Stimulated activated CD8-positive, alpha-beta memory T cell treated with anti-CD3 and anti-CD28 coated beads, Interleukin-12 subunit alpha, Interleukin-12 subunit beta, amount 100 ng/mL, for 24 hours (primary cell): ENCODE measurements around the gene CACNA1C.
"Not testable (repeated sequence)": the region's sequence is repeated elsewhere in the genome, so short reads cannot be mapped to it uniquely, and the experiment has no call there.

ENCODE experiments used
- DNase-seq: peaks from one replicate; pipeline ENCODE4 v3.0.0-alpha.2; 2020; ENCODE audit errors: extremely low read depth

Gene CACNA1C

DNA sequence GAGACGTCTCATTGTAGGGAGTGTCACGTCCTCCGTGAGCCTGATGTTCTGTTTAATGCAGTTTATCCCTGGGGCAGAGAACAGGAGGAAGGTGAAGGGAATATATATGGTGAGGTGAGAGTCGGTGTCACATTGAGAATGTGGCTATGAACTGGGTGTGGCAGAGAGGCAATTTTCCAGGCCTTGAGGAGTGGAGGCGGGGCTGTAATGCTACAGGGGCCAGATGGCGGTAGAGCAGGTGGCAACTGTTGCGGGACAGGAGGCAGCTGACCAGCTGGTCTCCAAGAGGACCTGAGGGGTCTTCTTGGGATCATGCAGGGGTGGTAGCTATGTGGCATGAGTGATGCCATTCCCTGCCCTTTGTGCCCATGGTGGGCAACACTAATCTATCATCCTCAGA is 59.6 kb downstream of the CACNA1C start:
- no peak for DNase-seq

DNA sequence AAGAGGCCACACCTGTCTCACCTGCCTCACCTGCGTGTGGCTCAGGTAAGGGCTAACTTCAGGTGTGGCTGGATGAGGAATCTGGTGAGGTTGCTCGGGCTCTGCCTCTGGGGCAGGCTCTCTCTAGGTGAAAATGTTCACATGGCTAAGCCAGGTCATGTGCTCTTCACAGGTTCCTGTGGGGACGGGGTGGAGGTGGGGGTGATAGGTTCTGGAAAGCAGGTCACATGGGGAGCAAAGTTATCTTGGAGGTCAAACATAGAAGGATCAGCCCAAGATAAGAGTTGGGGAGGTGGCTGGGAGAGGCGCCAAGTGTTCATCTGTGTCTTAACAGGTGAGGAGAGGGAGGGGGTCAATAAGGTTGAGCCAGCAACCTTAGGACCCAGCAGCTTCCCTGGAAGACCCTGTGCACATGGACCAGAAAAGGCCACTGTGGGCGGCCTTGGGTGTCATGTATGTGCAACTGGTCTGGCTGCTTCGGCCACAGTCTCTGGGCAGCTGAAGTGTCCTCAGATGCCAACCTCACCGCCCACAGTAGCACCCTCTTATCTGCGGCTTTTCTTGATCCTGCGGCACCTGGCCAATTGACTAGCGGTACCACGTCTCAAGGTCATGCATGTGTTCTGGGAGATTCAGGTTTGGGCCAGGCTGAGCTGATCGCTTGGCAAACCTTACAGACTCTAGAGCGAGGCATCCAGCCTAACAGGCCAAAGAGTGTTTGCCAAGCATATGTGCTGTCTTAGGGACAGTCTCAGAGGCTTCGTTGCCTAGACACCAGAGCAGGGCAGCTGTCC is 60.5 kb downstream of the CACNA1C start:
- DNase-seq: no peak

DNA sequence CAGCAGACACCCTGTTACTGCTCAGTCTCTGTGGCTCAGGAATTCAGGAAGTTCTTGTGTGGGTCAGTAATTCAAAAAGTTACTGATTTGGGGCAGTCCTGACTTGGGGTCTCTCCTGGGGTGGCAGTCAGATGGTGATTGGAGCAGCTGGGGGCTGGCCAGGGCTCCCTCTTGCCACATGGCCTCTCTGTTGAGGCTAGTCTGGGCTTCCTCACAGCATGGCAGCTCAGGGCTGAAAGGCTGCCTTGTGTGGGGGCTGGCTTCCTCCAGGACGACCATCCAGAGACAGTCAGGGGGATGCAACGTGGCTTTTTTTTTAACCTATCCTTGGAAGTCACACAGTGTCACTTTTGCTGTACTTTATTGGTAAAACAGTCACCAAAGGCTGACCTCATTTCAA is 61.3 kb downstream of the CACNA1C start:
- DNase-seq: no peak

DNA sequence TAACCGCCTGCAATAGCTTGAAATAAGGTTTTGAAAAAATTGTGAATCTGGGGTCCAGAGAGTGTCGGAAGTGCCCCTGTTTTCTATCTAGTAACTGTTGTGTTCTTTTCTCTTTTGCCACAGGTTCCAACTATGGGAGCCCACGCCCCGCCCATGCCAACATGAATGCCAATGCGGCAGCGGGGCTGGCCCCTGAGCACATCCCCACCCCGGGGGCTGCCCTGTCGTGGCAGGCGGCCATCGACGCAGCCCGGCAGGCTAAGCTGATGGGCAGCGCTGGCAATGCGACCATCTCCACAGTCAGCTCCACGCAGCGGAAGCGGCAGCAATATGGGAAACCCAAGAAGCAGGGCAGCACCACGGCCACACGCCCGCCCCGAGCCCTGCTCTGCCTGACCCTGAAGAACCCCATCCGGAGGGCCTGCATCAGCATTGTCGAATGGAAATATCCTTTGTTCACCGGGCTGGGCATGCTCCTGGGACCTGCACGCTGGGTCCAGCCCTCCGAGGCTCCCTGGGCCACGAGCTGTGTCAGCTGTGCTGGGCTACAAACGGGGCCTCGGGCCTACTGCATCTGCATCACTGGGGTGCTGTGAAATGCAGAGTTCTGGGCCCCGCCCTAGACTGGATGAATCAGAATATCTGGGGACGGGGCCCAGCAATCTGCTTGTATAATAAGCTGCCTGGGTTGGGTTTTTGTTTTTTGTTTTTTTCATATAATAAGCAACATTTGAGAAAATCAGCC is 62.5 kb downstream of the CACNA1C start:
- DNase-seq: no peak

DNA sequence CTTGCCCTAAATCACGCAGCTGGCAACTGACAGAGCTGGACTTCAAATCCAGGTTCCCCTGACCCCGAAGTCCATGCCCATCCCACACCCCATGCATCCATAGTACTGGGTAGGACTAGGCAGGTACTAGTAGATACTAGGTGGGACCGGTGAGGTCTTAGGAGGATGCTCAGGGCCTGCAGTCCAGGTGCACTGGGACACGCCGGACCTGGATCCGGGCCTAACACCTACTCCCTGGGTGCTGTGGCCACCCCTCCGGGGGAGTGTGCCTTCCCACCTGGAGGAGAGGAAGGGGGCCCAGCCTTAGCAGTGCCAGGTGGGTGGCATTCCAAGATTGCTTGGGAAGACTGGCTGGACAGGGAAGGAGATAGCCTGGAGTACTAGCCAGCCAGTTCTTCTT is 64.8 kb downstream of the CACNA1C start:
- no peak for DNase-seq

DNA sequence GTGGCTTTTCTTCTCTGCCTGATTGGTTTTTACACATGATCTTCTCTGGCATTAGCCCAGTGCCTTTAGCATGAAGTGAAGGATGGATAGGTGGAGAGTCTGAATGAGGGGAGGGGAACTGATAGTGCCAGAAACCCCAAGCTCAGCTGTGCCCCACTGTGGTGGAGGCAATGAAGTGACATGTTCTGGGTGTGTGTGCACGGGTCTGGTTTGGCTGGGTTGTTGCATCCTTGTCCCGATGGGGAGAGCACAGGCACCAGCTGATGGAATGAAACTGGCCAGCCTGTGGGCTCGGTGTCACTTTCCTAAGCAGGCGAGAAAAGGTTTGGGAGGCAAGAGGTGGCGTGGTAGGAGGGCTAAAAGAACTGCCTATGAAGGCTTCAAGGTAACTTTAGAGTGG is 65.3 kb downstream of the CACNA1C start:
- no peak for DNase-seq

DNA sequence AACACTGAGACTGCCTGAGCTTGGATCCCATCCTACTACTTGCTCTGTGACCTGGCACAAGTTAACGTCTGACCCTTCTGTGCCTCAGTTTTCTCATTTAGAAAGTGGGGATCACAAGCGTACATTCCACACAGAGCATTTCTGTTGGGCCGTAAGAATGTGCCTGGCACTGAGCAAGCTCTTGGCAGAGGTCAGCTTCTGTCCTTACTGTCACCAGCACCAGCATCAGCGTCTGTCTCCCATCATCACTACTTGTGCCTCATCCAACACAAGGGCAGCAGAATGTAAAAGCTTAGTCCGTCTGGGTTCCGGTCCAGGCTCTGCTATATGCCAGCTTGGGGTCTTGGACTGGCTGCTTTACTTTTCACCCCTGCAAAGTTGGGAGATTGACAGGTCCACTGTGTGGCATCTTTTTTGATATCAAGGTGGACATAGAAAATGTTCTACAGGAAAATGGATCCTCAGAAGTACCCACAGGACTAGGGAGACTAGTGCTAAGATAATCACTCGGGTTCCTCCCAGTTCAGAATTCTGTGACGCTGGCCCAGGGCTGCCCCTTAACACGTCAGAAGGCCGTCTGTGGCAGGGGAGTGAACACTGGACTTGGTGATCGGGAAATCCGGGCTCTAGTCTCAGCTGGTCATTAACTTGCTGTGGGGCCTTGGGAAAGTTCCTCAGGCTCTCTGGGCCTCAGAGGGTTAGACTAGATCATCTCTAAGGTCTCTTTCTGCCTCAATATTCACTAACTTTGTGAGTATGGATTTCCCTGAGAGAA is 65.9 kb downstream of the CACNA1C start:
- no peak for DNase-seq

DNA sequence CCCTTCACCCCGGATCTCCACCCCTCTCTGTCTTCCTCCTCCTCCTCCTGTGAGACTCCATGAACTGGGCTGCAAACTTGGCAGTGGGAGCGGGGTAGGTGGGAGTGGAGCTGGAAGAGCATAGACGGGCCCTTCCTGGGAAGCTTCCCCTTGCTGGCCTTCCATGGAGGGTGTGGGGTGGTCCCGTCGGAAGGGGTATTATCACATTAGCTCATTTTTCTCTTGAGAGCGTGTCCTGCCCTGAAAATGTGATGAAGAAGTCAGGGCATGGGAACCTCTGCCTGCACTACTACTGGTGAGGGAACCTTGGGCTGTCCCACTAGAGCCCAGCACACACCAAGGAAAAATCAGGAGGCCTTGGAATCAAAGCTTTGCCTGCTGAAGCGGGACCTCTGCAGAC is 66.5 kb downstream of the CACNA1C start:
- DNase-seq: no peak

DNA sequence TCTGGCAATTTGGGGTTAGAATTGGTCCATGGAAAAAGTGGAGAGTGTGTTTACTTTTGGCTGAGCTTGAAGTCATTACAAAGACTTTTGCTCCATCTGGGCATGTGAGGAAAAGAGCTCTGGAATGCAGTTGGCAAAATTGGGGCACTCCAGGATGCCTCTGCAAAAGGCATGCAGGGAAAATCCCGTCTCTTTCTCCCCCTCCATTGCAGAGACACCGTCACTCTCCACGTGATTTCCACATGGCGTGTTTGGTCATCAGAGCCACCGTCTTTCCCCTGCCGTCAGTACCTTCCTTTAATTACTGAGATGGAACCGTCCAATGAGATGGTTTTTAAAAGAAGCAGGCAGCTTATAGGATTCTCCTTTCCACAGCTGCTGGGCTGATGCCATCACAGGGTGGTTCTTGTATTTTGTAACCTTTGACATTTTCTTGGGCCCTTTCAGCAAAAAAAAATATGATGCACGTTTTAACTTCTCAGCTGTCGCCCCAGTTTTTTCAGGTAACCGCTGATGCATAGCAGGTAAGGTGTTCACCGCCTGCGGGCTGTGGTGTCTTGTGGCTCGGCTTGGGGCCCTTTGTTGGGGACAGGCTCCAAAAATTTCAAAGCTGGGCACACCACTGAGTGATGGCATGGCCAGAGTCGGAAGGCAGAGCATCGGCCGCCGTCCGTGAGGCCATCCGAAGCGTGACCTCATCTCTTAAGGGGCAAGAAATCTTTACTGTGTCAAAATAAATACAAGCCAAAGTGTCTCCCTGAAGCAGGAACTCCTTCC is 68.4 kb downstream of the CACNA1C start:
- no peak for DNase-seq

DNA sequence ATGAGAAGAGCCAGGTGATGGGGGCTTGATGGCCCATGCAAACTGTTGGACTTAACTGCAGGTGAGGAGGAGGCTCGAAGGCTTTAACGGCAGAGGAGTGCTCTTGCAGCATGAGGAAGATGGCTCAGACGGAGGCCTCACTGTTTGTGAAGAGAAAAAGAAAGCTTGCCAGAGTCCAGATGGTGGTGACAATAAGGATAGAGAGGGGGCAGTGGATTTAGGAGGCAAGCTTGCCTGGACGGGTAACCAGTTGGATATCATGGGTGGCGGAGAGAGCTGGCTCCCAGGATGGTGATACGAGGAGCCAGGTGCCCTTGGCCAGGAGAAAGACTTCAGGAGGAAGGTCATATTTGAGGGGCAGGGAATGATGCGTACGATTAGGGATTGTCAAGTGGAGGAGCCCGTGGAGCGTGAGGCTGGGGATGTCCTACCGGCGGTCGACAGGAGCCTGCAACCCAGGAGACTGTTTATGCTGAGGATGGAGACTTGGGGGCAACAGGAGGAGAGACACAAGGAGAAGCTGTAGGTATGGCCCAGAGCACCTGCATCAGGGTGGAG is 71.8 kb downstream of the CACNA1C start:
- DNase-seq: no peak

DNA sequence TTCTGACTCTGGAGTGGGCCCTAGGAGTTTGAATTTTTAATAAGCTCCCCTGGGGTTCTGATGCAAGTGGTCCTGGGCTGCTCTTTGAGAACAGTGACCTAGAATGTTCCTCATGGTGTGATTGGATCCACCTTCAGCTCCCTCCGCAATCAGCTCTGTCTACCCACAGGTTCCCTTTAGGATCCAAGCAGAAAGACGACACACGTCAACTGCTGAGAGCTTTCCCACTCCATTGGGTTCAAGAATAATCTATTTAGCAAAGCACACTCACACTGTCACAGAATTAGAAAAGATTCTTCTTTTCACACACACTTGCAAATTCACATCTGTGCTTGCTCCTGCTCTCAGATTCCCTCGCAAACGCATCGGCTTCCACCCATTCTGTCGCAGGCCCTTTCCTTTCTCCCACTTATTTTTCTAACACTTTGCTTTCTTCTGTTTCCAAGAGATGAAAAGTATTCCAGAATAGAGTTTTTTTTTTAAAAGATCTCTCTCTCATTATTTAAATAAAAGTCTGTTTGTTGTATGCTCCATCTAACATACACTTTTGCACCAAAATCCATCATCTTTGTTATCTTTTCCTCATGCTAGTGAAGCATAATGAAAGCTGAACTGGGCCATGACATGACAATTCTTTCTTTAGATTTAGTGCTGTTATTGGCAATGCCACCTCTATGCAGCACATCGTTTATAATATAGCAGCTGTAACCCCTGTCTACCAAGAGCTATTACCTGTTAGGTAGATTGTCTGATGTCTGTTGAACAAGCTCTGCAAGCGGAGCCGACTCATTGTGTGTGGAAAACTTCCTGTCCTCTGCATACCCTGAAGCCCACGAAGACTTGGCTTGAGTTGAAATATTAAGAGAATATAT is 73.1 kb downstream of the CACNA1C start:
- no peak for DNase-seq

DNA sequence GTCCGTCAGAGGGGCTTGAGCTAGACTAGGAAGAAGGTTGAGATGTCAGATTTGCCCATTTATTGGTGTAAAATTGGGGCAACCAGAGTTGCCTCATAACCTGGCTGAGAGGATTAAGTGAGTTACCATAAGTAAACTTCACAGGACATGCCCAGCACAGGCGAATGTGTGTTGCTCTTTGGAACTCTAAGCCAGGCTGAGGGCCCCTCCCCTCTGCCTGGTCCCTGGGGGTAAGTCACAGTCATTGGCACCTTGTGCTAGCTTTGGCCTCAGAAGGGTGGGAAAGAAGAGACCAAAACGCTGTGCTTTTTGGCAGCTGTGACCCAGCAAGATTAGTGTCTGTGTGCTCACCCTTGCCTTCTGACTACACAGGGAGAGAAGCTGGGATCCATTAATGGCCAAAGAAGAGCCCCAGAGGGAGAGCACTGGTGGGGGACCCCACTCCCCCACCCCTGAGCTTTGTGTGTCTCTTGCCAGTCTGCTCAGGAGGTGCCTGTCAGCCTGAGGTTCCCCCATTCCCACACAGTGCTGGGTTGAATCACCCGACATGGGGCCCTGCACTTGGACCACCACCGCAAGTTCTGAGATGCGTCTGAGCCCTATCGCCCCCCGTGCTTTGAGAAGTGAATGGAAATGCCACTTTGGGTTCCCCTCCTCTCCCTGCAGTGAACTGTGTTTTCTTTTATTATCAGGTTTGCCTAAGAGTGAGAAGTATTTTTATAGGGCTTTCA is 74.1 kb downstream of the CACNA1C start:
- no peak for DNase-seq

DNA sequence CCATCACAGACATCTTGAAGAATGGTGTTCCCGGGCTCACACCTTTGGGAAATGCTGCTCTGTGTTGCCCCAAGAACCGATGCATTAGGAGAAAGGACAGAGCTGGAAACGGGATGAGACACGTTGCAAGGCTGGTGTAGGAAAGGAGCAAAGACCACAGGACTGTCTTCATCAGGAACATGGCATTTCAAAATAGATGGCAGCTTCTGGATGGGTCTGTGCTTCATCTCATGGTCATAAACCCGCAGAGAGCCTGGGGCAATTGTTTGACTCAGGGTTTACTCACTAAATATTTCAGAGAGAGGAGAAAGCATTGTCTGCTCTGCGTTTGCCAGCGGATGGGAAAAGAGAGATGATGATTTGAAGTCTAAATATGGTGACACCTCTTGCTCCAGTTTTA is 76.3 kb downstream of the CACNA1C start:
- no peak for DNase-seq

DNA sequence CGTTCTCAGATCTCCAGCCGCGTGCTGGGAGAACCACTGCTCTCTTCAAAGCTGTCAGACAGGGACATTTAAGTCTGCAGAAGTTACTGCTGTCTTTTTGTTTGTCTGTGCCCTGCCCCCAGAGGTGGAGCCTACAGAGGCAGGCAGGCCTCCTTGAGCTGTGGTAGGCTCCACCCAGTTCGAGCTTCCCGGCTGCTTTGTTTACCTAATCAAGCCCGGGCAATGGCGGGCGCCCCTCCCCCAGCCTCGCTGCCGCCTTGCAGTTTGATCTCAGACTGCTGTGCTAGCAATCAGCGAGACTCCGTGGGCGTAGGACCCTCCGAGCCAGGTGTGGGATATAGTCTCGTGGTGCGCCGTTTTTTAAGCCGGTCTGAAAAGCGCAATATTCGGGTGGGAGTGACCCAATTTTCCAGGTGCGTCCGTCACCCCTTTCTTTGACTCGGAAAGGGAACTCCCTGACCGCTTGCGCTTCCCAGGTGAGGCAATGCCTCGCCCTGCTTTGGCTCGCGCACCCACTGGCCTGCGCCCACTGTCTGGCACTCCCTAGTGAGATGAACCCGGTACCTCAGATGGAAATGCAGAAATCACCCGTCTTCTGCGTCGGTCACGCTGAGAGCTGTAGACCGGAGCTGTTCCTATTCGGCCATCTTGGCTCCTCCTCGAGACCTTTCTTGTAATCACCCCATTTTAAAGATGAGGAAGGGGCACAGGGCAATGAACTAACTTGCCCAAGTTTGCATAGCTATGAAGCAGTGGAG is 83.1 kb downstream of the CACNA1C start:
- not testable (repeated sequence) for DNase-seq

DNA sequence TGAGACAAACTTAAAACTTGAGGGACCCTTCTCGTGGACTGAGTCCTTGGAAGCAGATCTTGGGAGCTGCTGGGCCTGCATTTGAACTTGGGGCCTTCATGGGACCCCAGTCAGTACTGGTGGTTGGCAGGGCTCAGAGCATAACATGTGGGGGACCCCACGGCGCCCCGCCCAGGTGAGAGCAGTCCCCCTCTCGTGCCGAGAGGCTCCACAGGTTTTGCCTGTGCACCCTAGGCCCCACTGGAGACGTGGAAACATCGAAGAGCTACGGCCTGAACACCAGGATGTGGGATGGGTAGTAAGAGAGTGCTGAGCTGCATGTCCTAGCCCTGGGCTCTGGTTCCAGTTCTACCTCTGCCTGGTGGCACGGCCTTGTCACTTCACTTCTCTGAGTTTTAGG is 84.1 kb downstream of the CACNA1C start:
- no peak for DNase-seq

DNA sequence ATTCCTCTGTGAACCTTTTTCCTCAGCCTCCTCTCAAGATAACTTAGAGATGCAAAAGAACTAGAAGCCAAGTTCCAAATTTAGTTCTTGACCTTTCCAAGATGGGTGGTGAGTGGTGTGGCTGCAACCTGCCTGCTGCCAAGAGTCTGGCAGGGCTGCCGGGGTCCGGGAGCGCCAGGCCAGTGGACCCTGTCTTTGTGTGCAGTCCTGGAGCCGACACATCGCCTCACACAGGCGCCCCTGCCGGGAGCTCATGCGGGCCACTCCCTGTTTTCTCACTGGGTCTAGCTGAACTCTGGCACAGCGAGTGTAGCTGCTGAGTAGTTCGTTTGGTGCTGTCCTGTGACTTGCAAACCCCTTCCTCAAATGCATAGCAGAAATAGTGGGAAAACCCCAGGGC is 84.9 kb downstream of the CACNA1C start:
- DNase-seq: no peak

DNA sequence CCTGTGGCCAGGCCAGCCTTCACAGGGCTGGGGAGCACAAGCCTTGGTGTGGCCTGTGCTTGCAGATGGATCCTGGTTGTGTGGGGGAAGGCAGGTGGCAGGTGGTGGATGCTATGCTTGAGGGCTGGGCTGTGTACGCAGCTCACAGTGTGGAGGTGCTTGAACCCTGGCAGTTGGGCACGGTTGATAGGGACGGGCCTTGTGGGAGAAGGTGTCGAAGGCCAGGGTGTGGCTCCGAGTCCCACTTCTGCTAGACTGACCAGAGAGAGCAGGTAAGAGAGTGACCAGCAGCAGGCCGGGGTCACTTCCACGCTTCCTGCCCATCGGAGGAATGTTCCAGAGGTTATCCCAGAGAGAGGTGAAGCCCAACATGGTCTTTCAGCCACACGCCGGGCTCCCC is 85.5 kb downstream of the CACNA1C start:
- no peak for DNase-seq

DNA sequence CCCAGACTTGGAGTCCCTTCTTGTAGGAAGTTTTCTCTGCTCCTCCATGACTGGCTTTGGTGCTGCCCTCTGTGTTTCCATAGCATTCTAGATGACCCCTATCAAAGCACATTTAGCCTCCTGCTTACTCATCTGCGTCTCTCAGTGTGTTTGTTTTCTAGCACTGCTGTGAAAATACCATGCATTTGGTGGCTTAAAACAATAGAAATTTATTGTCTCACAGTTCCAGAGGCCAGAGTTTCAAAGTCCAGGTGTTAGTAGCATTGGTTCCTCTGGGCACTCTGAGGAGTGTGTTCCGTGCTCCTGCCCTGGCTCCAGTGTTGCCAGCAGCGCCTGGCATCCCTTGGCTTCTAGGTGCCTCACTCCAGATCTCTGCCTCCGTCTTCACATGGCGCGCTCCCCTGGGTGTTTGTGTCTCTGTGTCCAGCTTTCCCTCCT is 86.1 kb downstream of the CACNA1C start:
- no peak for DNase-seq

DNA sequence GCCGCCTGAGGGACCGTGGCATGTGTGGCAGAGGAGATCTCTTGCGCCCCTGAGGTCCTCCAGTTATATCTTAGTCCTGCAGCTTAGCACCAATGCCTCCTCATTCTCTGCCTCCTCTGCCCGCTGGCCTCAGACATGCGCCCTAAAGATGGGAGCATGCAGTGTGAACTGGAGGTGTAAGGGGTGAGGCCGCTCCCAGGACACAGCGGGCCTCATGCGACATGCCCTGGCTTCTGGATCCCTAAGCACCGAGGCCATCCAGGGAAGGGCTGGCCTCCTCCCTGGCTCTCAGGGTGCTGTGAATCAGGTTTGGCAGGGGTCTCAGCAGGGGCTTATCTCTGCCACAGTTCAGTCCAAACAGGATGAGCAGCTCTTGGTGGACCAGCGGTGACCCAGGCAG is 86.9 kb downstream of the CACNA1C start:
- no peak for DNase-seq
